CD4-positive, alpha-beta T cell treated with Interferon alpha-2 for 1 hour (primary cell): Measurements from ENCODE around the gene MEX3C.

Experiments
- DNase-seq, 2 donors: peaks; one replicate each; pipeline ENCODE4 v3.0.0-alpha.2; 2020 to 2022

Gene MEX3C

GRCh38 chr18:51153659-51154371 is 43.7 kb downstream of the MEX3C start:
- peak; percentile 65 to 67 for DNase-seq

- peak; percentile 71 to 80 for DNase-seq
These were observed 45.6 kb downstream of the MEX3C start for GRCh38 chr18:51151568-51152511.

- DNase-seq: no peak
These were observed 46.3 kb downstream of the MEX3C start for GRCh38 chr18:51151185-51151567.

GRCh38 chr18:51150113-51150700 is 47.3 kb downstream of the MEX3C start:
- no peak for DNase-seq

GRCh38 chr18:51149670-51150069 is 47.8 kb downstream of the MEX3C start:
- DNase-seq: no peak

- no peak for DNase-seq
These were observed 50.6 kb downstream of the MEX3C start for GRCh38 chr18:51146909-51147308.

GRCh38 chr18:51138936-51139335 is 58.5 kb downstream of the MEX3C start:
- DNase-seq: no peak

- DNase-seq: no peak
These were observed 59.6 kb downstream of the MEX3C start for GRCh38 chr18:51137891-51138290.

- no peak for DNase-seq
These were observed 60.3 kb downstream of the MEX3C start for GRCh38 chr18:51137026-51137729.

GRCh38 chr18:51135795-51136194 is 61.7 kb downstream of the MEX3C start:
- DNase-seq: peak in 1 of 2 donors; percentile 15

- DNase-seq: no peak
These were observed 62.1 kb downstream of the MEX3C start for GRCh38 chr18:51135364-51135763.

- no peak for DNase-seq
These were observed 62.8 kb downstream of the MEX3C start for GRCh38 chr18:51134721-51135120.

GRCh38 chr18:51133580-51134160 is 63.8 kb downstream of the MEX3C start:
- no peak for DNase-seq

- DNase-seq: no peak
These were observed 65.1 kb downstream of the MEX3C start for GRCh38 chr18:51132256-51132935.

- no peak for DNase-seq
These were observed 68.9 kb downstream of the MEX3C start for GRCh38 chr18:51128533-51128932.

- no peak for DNase-seq
These were observed 69.8 kb downstream of the MEX3C start for GRCh38 chr18:51127664-51128063.

GRCh38 chr18:51125976-51126375 is 71.5 kb downstream of the MEX3C start:
- no peak for DNase-seq
